ENCODE data around the gene PITX2.

GRCh38 chr4:110626532-110627153 lies 3.8 kb upstream of the PITX2 start:
- no peak for TF ChIP-seq EZH2 (IDR thresholded peaks at IDR 0.05; ENCODE audit: borderline replicate concordance, insufficient read depth, low read length, poor library complexity, severe bottlenecking)
- TF ChIP-seq POLR2AphosphoS5 (IDR thresholded peaks at IDR 0.05): no peak
- TF ChIP-seq CTCF (IDR thresholded peaks at IDR 0.05; ENCODE audit: poor library complexity, severe bottlenecking): no peak
- TF ChIP-seq REST (IDR thresholded peaks at IDR 0.05; ENCODE audit: borderline replicate concordance): no peak
- no peak for TF ChIP-seq RAD21 (conservative IDR thresholded peaks at IDR 0.05)
- TF ChIP-seq TAF1 (IDR thresholded peaks at IDR 0.05; ENCODE audit: low read depth): no peak
- no peak for TF ChIP-seq EP300 (conservative IDR thresholded peaks at IDR 0.05; ENCODE audit: poor library complexity, severe bottlenecking)
- TF ChIP-seq MXI1 (conservative IDR thresholded peaks at IDR 0.05; ENCODE audit: poor library complexity, severe bottlenecking): no peak
- no peak for TF ChIP-seq SMC3 (conservative IDR thresholded peaks at IDR 0.05; ENCODE audit: poor library complexity)
